NCI-H774 (cell line): ENCODE data around the gene PRKCD.
"Not testable (repeated sequence)": the region's sequence is repeated elsewhere in the genome, so short reads cannot be mapped to it uniquely, and the experiment has no call there.

Source experiments
- DNase-seq: peaks from one replicate; lab custom pipeline; 2025; lab: John Stamatoyannopoulos, UW

Gene PRKCD

DNA sequence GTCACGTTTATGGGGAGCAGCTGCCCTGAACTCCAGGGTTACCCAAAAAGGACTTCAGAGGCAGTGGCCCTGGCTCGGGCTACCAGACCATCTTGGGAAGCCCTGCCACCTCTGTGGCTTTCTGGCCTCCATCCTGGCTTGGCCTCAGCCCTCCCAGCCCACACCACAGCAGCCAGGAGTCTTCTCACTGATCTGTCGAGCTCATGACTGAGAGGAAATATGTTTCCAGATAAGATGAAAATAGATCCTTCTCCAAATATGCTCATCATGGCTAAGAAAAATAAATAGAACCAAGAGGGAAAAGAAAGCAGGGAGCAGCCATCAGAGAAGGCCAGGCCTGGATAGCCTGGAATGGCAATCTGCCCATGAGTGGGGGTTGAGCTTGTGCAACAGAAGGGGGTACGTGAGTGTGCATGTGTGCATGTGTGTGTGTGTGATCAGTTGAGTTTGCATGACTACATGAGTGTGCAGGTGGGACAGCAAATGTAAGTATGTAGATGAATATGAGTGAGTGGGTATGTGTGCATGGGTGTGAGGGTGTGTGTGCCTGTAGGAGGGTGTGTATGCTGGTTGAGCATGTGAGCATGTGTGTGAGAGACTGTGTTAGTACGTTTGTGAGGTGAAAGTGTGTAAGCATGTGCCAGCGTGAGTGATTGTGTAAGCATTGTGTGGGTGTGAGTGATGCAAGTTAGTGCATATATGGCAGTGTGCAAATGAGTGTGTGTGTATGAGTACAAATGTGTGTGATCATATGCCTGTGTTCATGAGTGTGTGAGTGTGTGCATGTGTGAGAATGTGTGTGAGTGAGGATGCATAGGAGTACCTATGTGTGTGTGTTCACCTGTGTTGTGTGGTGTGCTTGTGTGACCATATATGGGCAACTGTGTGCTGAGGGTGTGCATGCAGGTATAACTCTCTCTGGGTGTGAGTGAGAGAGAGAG lies 20.8 kb upstream of the PRKCD start:
- no peak for DNase-seq

DNA sequence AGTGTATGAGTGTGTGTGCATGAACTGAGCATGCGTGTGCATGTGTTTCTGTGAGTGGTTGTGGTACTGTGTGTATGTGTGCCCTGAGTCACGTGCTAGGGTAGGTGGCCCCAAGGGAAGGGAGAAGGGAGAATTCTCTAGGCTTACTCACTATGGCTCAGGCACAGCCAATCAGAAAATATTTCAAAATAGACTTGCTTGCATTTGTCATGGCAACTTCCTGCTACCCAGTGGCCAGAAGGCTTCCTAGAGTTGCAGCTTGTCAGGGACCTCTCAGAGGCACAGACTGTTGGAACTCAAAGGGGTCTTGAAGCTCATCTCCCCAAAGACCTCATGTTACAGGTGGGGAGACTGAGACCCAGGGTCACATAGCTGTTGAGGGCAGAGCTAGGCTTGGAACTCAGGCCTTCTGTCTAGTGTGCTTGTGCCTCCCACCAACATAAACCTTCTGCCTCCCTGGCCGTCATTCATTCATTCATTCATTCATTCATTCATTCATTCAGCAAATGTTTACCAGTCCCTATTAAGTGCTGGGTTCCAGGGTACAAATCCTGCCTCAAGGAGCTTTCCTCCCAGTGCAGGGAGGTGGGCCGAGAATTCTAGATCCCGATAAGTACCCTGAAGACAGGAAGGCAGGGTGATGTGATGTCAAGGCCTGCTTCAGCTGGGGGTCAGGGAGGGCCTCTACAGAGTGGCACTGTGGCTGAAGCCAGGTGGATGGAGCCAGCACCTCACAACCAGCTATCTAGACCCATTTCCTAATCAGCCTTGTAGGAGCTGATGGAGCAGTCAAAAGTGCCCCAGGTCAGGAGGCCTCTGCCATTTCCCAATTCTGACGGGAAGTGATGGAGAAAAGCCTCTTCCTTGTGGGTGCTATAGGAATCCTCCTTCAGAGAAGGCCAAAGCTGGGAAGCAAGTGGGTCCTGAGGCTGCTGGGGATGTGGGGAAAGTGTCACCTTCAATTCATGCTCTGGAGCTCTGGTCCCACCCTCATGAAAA lies 19.9 kb upstream of the PRKCD start:
- no peak for DNase-seq

DNA sequence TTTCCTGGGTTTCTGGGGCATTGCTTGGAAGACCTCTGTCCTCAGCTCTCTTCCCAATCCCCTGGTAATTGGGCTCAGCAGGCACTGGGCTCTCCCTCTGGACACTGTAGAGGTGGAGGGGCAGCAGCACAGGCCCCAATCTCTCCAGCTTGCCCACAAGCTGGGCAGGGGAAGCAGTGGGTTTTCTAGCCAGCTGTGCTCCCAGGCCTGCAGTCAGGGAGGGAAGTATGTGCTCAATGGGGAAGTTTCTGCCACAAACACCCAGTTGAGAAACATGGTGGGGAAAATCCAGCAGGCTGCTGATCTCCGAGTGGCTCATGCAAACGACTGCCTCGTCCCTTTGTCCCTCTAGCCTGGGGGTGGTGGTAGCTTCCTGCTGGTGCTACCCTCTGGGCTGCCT lies 18.0 kb upstream of the PRKCD start:
- DNase-seq = no peak

DNA sequence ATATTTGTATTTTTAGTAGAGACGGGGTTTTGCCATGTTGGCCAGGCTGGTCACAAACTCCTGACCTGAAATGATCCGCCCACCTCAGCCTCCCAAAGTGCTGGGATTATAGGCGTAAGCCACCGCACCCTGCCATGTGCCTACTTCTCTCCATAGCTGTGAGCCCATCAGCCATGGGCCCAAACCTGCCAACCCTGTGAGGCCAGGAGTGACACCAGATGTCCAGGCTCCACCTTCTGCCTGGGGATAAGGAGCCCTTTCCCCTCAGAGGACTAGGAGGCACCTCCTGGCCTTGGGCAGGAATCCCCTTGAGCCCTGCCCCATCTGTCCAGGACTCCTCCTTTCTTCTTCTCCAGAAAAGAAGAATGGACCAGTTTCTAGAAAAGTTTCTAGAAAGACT lies 16.6 kb upstream of the PRKCD start:
- no peak for DNase-seq

DNA sequence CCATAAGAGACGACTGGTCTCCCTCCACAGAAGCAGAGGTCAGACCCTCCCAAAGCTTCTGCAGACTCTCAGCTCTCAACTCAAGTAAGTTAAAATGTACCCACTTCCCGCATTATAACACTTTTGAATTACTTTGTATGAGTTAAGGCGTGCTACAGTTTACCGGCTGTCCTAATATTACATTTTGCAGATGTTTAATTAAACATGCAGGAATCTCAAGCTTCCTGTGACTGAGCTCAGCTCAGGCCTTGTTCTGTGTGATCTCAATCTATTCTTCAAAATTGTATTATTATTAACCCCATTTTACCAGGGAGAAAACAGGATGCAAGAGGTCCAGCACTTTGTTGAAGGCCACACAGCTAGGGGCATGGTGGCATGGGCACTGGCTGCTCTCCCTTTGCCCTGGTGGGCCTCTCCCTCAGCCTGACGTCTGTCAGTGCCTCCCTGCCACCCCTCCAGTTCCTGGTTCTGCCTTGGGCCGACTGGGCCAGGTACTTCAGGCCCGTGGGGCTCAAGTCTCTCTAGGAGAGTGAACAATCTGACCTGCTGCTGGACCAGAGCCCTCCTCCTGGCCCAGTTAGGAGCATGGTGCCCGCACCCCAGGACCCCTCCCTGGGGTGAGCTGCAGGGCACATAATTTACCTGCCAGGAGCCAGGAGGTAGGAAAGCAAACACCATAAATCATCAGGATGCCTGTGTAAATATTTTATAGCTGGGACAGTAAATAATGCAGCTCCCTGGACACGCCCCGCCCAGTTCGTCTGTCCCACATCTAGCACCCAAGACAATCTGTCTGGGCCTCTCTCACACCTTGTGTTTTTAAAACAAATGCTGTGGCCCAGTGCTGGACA lies 15.9 kb upstream of the PRKCD start:
- peak; percentile 40 for DNase-seq

DNA sequence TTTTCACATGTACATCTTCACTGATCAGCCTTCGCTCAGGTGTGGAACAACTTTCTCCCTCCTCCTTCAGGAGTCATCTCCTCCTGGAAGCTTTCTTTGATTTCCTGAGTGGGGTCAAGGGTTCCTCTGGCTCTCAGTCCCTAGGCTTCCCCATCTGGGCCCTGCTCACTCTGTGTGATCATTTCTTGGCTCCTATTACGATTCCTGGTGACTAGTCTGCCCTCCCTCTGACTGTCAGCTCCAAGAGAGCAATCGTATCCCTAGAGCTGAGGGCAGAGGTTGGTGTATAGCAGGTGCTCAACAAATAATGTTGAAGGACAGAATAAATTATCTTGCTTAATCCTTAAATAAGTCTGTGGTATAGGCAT lies 15.3 kb upstream of the PRKCD start:
- no peak for DNase-seq

DNA sequence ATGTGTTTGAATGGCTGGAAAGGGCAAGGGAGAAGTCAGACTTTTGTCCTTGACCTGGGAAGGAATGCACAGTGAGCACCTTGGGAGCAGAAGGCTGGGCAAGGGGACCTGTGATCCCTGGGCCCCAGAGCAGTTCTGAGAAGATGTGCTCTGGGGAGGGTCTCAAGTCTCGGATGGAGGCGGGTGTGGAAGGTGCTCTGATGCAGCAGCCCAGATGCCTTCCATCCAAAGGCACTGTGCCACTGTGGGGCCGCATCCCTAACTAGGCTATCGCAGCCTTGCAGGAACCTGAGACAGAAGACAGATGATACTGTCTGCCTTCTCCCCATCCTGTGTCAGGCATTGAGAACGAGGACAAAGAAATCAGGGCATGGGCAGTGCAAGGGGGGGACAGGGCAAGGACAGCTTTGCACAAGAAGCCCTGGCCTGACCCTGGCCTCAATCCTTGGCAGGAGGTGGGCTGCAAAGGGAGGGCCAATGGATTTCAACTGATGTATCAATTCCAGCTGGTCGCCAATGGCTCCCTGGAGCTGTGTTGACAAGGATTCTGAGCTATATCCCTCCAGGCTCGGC lies 14.6 kb upstream of the PRKCD start:
- no peak for DNase-seq

DNA sequence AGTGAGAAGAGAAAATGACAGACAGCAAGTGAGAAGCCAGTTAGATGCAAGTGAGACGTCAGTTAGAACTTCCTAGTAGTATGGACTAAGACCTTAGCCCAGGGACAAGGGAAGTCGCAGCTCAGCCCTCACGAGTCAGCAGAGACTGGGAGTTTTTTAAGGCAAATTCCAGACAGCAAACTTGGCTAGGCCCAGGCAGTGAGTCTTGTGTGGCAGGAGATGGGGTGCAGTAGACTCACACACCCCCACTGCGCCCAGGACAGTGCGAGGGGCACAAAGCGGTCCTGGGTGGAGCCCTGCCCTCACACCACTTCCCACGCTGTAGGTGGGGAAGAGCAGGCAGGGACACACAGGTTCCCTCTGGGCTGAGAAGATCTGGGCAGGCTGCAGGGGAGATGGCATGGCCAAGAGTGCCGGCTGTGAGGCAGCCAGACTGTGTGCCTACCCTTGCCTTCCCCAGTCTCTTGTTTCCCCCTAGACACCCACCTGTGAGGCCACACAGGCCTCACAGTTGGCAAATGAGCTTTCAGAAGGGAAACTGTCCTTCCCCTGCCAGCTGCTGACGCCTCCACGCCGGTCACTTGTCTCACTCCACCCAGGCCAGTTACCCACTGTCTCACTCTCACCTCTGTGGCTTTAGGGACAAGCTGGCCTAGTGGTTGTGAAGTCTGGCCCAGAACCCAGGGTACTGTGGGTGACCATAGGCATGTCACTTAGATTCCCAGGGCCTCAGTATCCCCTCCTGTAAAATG lies 13.7 kb upstream of the PRKCD start:
- no peak for DNase-seq

DNA sequence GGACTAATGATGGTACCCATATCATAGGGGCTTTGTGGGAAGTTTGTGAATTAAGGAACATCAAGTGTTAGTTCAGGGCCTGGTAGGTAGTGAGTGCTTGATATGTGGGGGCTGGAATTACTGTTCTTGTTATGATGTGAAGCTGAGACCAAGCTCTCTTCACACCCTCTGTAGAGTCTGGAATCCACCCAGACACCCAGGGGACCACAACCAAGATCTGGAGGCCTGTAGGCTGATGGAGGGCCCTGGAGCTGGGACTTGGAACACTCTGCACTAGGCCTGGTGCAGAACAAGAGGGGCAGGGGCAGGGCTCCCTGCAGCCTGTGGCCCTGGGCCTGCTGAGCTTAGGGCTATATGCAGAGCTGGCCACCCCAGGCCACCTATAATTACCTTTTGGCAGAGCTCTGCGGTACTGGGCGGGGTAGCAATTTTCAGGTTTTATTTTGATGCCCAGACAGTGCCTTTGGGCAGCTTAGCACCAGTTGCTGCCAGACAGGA lies 13.1 kb upstream of the PRKCD start:
- DNase-seq = no peak

DNA sequence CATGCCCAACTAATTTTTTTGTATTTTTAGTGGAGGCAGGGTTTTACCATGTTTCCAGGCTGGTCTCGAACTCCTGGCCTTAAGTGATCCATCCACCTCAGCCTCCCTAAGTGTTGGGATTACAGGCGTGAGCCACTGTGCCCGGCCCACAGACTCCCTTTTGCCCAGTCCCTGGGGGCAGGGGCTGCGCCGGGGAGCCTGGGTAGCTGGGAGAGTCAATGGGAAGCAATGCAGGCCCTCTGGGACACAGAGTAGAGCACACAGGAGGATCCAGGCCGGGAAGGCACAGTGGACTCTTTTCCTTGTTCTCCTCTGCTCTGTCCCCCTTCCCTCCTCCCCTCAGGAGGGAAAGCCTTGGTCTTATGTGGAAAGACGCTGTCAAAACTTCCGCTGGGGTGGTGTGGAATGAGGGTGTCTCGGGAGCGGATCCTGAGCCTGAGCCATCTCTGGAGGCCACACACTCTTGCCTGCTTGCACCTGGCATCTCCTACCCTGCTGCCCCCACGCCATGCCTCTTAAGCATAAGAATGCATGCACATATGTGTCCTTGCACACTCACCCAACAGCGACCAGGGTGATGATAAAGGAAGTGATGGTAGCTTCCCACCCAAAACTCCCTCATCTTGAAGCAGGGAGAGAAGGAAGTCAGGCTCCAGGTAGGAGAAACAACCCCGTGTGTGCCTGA lies 11.9 kb upstream of the PRKCD start:
- no peak for DNase-seq

DNA sequence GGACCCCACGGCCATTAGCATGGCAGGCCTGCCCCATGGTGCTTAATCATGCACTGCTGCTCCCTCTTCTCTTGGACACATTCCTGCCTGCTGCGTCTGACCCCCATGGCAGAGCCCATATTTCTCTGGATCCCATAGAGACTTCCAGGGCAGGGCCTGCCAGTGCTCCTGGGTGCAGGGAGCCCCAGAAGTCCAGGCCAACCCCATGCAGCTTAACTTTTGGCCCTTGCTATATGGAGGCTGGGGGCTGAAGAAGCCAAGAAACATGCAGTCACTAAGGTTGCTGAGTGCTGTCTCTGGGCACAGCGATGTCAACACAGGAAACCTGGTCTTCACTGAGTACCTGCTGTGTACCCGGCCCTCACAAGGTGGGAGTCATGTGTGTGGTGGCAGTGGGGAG lies 11.3 kb upstream of the PRKCD start:
- DNase-seq = no peak

DNA sequence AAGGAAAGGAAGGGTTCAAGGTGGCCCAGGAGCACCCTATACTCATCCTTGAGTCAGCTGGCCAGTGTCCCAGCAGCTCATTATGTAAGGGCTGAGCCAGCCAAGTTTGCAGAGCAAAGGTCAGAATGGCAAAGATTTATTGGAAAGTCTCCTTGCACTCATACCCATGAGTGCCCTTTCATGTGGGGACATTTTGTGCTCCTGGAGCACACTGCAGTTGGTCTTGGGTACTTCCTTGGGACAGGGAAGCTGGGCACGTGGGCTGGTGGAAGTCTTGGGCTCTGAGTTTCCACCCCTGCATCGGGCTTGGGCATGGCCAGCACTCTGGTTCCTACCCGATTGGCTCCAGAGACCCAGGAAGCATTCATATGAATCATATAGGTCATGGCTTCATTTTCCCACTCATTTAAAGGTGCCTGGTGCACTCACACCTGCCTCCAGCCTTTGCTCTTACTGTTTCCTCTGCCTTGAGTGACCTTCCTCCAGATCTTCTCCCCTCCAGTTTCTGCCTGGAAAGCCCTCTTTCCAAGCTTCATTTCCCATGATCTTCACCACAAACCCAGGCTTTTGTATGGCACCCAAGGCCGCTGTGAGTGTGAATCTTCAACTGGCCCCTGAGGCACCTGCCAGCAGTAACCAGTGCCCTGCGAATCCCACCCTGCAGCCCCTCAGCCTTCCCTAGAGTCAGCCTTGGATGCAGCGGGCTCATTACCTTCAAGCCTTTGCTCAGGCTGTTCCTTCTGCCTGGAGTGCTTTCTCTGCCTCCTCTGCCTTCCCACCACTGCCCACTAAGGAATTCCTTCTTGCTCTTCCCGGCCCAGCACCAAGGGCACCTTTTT lies 10.5 kb upstream of the PRKCD start:
- DNase-seq = no peak

DNA sequence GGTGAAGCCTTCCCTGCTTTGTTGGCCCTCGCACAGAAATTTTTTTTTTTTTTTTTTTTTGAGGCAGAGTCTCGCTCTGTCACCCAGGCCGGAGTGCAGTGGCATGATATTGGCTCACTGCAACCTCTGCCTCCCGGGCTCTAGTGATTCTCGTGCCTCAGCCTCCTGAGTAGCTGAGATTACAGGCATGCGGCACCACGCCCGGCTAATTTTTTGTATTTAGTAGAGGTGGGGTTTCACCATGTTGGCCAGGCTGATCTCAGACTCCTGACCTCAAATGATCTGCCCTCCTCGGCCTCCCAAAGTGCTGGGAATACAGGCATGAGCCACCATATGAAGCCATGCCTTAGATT lies 9.9 kb upstream of the PRKCD start:
- DNase-seq = not testable (repeated sequence)

DNA sequence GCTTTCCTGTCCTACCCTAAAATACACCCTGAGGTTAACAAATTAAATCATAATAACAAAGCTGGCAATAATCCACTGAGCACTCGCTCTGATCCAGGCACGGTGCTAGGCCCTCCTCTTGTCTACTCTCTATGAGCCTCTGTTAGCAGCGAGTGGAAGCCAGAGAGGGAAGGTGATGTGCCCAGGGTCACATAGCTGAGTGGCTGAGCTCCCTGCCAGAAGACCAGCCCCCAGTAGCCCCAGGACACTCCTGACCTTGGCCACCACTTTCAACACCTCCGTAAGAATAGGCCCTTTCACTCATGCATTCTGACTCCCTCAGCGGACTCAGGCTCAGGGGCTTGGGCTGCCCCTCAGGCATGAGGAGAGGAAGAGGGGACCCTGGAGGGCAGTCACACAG lies 9.5 kb upstream of the PRKCD start:
- DNase-seq = no peak

DNA sequence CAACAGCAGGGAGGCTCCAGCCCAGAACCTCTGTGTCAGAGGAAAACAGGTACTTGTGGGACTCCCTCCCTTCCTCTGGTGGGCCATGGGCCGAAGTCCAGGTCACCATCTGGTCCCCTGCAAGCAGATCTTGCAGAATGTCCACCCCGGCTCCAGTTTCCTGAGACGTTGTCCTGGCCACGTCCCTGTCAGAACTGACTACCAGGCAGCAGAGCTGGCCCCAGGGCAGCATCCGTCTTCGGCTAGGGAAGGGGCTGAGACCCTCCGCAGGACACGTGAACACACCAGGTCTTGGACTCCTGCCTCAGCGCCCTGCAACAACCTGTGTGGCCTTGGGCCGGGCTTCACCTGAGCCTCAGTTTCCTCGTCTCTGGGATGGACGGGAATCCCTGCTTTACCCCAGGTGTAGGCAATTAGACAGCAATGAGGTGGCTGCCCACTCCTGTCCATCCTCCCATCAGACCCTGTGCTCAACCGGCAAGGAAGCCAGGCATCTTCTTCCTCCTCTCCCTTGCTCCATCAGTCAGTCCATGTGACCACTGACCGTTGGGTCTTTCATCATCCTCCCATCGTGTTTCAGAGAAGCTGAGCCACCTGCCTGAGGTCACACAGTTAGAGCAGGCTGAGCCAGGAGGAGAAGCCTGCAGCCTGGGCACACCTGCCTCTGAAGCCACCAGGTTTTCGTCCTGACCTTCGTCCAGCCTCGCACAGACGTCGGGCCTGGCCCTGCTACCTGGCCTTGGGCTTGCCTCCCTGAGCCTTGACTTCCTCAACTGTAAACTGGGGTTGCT lies 8.9 kb upstream of the PRKCD start:
- no peak for DNase-seq

DNA sequence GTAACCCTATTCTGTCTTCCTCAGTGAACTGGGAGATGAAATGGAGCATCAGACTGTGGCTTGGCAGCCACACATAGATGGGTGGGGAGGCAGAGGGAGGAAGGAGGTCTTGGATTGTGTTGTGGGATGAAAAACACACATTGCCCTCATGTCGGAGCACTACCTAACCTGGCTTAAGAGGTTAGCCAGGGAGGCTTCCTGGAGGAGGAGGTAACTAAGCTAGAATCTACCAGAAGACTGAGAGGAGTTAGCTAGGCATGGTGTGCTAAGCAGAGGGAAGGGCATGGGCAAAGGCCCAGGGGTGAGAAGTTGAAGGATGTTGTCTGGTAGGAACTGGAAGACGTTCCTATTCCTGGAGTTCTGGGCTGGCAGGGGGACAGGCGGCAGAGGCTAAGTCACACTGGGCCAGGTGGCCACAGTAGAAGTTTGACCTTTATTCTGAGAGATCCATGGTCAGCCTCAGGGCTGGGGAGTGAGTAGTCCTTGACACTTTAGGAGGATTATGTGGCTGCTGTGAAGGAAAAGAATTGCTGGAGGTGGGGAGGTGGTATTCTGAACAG lies 7.7 kb upstream of the PRKCD start:
- DNase-seq = no peak

DNA sequence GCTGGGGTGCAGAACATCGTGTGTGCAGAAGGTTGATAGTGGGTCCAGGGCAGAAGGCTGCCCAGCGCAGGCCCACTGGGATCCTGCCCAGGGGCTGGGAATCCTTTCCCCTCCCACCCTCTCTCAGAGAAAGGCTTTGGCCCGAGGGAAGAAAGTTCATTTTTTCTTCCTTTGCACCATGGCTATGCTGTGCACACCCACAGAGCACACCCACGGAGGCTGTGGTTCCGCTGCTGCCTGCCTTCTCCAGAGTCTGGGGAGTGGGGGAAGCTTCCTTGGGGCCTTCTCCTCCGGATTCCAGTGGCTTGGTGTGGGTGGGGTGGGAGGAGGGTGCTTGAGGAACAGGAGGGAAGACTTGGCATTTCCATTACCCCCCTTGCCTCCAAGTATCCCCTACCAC lies 7.0 kb upstream of the PRKCD start:
- no peak for DNase-seq

DNA sequence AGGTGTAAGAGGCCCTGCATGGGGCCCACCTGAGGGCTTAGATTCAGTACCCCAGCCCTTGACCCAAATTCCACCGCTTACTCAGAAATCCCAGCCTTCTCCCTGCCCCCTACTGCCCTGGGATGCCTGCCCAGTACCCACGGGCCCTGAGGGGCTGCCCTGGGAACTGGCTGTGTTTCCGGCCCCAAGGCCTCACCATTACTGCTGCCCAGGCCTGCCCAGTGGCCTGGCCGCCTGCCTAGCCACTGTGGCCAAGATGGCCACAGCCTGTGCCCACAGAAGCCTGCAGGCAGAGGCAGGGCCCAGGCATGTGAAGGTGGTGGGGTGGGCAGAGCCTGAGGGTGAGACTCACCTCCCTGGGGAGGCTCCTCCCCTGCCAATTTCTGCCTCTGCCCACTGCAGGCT lies 6.1 kb upstream of the PRKCD start:
- no peak for DNase-seq
